CMK (cell line): ENCODE data around the gene C15orf40.
"Not testable (repeated sequence)": the region's sequence is repeated elsewhere in the genome, so short reads cannot be mapped to it uniquely, and the experiment has no call there.

ENCODE experiments used
- DNase-seq: peaks from one replicate; pipeline ENCODE4 v3.0.0-alpha.2; 2010; ENCODE audit warnings: low read depth

The C15orf40 gene

GRCh38 chr15:82951472-82952157 lies 59.8 kb downstream of the C15orf40 start:
- no peak for DNase-seq

GRCh38 chr15:82950746-82951370 lies 60.6 kb downstream of the C15orf40 start:
- no peak for DNase-seq

- DNase-seq: no peak
Measured at GRCh38 chr15:82950295-82950694, 61.1 kb downstream of the C15orf40 start.

GRCh38 chr15:82946155-82946701 lies 65.2 kb downstream of the C15orf40 start:
- DNase-seq: no peak

- no peak for DNase-seq
Measured at GRCh38 chr15:82945326-82945725, 66.1 kb downstream of the C15orf40 start.

- DNase-seq: no peak
Measured at GRCh38 chr15:82944821-82945220, 66.6 kb downstream of the C15orf40 start.

- DNase-seq: no peak
Measured at GRCh38 chr15:82944056-82944455, 67.4 kb downstream of the C15orf40 start.

- DNase-seq: no peak
Measured at GRCh38 chr15:82943176-82943575, 68.3 kb downstream of the C15orf40 start.

- no peak for DNase-seq
Measured at GRCh38 chr15:82942691-82943090, 68.7 kb downstream of the C15orf40 start.

- not testable (repeated sequence) for DNase-seq
Measured at GRCh38 chr15:82939678-82940077, 71.8 kb downstream of the C15orf40 start.
